ENCODE measurements around the gene TNS2.

TNS2 gene

DNA sequence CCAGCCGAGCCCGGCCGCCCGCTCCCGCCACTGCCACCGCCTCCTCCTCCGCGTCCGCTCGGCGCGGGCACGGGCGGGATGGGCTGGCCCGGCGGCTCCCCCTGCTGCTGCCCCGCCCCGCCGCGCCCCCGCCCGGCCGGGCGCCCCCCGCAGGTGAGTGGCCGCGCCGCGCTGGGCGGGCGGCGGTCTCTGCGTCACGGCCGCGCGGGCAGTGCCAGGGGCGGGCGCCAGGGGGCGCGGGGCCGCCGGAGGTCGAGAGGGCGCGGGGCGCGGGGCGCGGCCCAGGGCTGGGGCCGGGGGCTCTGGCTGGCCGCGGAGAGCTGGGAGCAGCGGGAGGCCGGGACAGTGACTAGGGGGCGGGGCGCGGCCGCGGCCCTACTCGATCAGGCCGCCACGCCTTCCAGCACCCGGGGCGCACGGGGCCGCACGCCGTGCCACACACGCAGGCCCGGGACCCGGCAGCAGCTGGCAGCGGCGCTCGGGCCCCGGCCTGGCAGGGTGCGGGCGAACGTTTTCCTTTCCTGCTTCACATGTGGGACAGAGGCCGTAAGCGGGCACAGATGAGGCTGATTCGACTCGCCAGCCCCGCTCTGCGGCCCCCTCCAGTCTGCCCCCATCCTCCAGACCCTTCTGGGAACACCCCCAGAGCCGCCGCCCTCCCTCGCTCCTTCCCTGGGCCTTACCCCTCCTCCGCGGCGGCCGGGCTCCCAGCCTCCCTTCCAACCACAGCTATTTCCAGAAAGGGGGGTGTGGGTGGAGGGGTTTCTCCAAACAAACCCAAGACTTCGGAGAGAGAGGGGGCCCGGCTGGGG, 2.4 kb upstream of the TNS2 start (continued):
- TF ChIP-seq ZNF660 (tag by site-specific recombination; IDR thresholded peaks at IDR 0.05) (peak; percentile 39; the same call in 1 of the 2 replicates), GLIS1 (tag by site-specific recombination; IDR thresholded peaks at IDR 0.05) (peak; percentile 49), ZNF830 (tag by site-specific recombination; IDR thresholded peaks at IDR 0.05; ENCODE audit: low read depth) (no peak), ZNF600 (tag by site-specific recombination; IDR thresholded peaks at IDR 0.05) (no peak), ZNF777 (tag by site-specific recombination; IDR thresholded peaks at IDR 0.05; ENCODE audit: borderline replicate concordance) (no peak), ZNF211 (tag by site-specific recombination; IDR thresholded peaks at IDR 0.05; ENCODE audit: low read depth) (no peak), ZNF155 (tag by site-specific recombination; IDR thresholded peaks at IDR 0.05) (no peak), HOXA7 (CRISPR knock-in tag; IDR thresholded peaks at IDR 0.05; ENCODE audit: borderline replicate concordance) (no peak), ZNF514 (tag by site-specific recombination; IDR thresholded peaks at IDR 0.05) (no peak), ZBTB20 (tag by site-specific recombination; IDR thresholded peaks at IDR 0.05) (peak; percentile 97), IKZF3 (tag by site-specific recombination; IDR thresholded peaks at IDR 0.05) (no peak), ZNF132 (tag by site-specific recombination; IDR thresholded peaks at IDR 0.05; ENCODE audit: borderline replicate concordance) (no peak), GLI2 (tag by site-specific recombination; IDR thresholded peaks at IDR 0.05; ENCODE audit: borderline replicate concordance, low read depth) (no peak), ZNF561 (tag by site-specific recombination; IDR thresholded peaks at IDR 0.05; ENCODE audit: borderline replicate concordance) (peak; percentile 82; the same call in 1 of the 2 replicates), ZNF76 (tag by site-specific recombination; IDR thresholded peaks at IDR 0.05; ENCODE audit: borderline replicate concordance, low read depth) (peak; percentile 54; the same call in 1 of the 2 replicates), ZNF140 (tag by site-specific recombination; IDR thresholded peaks at IDR 0.05) (no peak), ZNF621 (tag by site-specific recombination; IDR thresholded peaks at IDR 0.05) (no peak), ZNF416 (tag by site-specific recombination; IDR thresholded peaks at IDR 0.05) (no peak), ZFP37 (tag by site-specific recombination; IDR thresholded peaks at IDR 0.05) (no peak), ZSCAN16 (tag by site-specific recombination; IDR thresholded peaks at IDR 0.05) (no peak), ZSCAN30 (tag by site-specific recombination; IDR thresholded peaks at IDR 0.05) (peak; percentile 81), ZNF169 (tag by site-specific recombination; IDR thresholded peaks at IDR 0.05) (no peak), ZNF48 (tag by site-specific recombination; IDR thresholded peaks at IDR 0.05) (no peak), ZNF530 (tag by site-specific recombination; IDR thresholded peaks at IDR 0.05; ENCODE audit: low read depth) (no peak), ZNF768 (tag by site-specific recombination; IDR thresholded peaks at IDR 0.05) (no peak)
- TF ChIP-seq, protein P1, sequence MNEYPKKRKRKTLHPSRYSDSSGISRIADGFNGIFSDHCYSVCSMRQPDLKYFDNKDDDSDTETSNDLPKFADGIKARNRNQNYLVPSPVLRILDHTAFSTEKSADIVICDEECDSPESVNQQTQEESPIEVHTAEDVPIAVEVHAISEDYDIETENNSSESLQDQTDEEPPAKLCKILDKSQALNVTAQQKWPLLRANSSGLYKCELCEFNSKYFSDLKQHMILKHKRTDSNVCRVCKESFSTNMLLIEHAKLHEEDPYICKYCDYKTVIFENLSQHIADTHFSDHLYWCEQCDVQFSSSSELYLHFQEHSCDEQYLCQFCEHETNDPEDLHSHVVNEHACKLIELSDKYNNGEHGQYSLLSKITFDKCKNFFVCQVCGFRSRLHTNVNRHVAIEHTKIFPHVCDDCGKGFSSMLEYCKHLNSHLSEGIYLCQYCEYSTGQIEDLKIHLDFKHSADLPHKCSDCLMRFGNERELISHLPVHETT (tag by site-specific recombination; IDR thresholded peaks at IDR 0.05): no peak
- TF ChIP-seq, protein P2, sequence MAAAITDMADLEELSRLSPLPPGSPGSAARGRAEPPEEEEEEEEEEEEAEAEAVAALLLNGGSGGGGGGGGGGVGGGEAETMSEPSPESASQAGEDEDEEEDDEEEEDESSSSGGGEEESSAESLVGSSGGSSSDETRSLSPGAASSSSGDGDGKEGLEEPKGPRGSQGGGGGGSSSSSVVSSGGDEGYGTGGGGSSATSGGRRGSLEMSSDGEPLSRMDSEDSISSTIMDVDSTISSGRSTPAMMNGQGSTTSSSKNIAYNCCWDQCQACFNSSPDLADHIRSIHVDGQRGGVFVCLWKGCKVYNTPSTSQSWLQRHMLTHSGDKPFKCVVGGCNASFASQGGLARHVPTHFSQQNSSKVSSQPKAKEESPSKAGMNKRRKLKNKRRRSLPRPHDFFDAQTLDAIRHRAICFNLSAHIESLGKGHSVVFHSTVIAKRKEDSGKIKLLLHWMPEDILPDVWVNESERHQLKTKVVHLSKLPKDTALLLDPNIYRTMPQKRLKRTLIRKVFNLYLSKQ (tag by site-specific recombination; IDR thresholded peaks at IDR 0.05; ENCODE audit: borderline replicate concordance): no peak
- TF ChIP-seq, protein P3, sequence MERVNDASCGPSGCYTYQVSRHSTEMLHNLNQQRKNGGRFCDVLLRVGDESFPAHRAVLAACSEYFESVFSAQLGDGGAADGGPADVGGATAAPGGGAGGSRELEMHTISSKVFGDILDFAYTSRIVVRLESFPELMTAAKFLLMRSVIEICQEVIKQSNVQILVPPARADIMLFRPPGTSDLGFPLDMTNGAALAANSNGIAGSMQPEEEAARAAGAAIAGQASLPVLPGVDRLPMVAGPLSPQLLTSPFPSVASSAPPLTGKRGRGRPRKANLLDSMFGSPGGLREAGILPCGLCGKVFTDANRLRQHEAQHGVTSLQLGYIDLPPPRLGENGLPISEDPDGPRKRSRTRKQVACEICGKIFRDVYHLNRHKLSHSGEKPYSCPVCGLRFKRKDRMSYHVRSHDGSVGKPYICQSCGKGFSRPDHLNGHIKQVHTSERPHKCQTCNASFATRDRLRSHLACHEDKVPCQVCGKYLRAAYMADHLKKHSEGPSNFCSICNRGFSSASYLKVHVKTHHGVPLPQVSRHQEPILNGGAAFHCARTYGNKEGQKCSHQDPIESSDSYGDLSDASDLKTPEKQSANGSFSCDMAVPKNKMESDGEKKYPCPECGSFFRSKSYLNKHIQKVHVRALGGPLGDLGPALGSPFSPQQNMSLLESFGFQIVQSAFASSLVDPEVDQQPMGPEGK (tag by site-specific recombination; IDR thresholded peaks at IDR 0.05): peak; percentile 72
- TF ChIP-seq, protein P4, sequence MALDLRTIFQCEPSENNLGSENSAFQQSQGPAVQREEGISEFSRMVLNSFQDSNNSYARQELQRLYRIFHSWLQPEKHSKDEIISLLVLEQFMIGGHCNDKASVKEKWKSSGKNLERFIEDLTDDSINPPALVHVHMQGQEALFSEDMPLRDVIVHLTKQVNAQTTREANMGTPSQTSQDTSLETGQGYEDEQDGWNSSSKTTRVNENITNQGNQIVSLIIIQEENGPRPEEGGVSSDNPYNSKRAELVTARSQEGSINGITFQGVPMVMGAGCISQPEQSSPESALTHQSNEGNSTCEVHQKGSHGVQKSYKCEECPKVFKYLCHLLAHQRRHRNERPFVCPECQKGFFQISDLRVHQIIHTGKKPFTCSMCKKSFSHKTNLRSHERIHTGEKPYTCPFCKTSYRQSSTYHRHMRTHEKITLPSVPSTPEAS (tag by site-specific recombination; IDR thresholded peaks at IDR 0.05): no peak
- TF ChIP-seq, protein P5, sequence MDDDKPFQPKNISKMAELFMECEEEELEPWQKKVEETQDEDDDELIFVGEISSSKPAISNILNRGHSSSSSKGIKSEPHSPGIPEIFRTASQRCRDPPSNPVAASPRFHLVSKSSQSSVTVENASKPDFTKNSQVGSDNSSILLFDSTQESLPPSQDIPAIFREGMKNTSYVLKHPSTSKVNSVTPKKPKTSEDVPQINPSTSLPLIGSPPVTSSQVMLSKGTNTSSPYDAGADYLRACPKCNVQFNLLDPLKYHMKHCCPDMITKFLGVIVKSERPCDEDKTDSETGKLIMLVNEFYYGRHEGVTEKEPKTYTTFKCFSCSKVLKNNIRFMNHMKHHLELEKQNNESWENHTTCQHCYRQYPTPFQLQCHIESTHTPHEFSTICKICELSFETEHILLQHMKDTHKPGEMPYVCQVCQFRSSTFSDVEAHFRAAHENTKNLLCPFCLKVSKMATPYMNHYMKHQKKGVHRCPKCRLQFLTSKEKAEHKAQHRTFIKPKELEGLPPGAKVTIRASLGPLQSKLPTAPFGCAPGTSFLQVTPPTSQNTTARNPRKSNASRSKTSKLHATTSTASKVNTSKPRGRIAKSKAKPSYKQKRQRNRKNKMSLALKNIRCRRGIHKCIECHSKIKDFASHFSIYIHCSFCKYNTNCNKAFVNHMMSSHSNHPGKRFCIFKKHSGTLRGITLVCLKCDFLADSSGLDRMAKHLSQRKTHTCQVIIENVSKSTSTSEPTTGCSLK (tag by site-specific recombination; IDR thresholded peaks at IDR 0.05): no peak
